PFSK-1 (cell line): Measurements from ENCODE around the gene DNAH11.

Source experiments
- POLR2AphosphoS5 ChIP-seq: IDR thresholded peaks from 2 replicates; pipeline ENCODE4 v1.6.1; 2012; ENCODE audit warnings: low read depth, mild to moderate bottlenecking, control low read depth, low read length, moderate library complexity
- SIN3A ChIP-seq: IDR thresholded peaks from 2 replicates; pipeline ENCODE4 v1.6.1; 2012; ENCODE audit warnings: mild to moderate bottlenecking, low read length, moderate library complexity, borderline replicate concordance; ENCODE audit not compliant: insufficient read depth
- TAF1 ChIP-seq: IDR thresholded peaks from 2 replicates; pipeline ENCODE4 v1.6.1; 2012; ENCODE audit warnings: low read length, control low read depth, borderline replicate concordance; ENCODE audit not compliant: insufficient read depth
- TF ChIP-seq, protein P1 (sequence below), 2 experiments: IDR thresholded peaks; 2 replicates each; pipeline versions ENCODE4 v1.6.1 to v1.8.0; 2011 to 2012; ENCODE audit warnings: low read depth in 2 of 2, low read length in 2 of 2, control low read depth in 1 of 2, inconsistent platforms in 1 of 2, mild to moderate bottlenecking in 1 of 2, moderate library complexity in 1 of 2; ENCODE audit not compliant: insufficient read depth in 1 of 2

DNA sequence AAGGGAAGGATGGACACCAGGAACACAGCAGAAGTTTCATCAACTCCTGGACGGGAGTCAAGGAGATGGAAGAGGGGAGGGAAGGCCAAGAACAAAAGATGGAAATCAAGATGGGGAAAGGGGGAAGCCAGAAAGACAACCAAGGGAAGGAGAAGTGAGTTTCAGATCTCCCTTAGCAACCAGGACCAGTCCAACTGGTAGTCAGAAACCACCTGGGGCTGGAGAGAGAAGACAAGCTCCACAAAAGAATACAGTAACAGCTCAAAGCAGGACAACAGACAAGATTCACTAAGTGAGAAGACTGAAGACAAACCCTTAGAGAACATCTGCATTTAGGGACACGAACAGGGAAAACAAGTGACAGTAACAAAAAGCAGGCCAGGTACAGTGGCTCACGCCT, 372.3 kb downstream of the DNAH11 start:
- no peak for TF ChIP-seq POLR2AphosphoS5
- TF ChIP-seq SIN3A = no peak
- TF ChIP-seq TAF1 = no peak
- TF ChIP-seq, protein P1, sequence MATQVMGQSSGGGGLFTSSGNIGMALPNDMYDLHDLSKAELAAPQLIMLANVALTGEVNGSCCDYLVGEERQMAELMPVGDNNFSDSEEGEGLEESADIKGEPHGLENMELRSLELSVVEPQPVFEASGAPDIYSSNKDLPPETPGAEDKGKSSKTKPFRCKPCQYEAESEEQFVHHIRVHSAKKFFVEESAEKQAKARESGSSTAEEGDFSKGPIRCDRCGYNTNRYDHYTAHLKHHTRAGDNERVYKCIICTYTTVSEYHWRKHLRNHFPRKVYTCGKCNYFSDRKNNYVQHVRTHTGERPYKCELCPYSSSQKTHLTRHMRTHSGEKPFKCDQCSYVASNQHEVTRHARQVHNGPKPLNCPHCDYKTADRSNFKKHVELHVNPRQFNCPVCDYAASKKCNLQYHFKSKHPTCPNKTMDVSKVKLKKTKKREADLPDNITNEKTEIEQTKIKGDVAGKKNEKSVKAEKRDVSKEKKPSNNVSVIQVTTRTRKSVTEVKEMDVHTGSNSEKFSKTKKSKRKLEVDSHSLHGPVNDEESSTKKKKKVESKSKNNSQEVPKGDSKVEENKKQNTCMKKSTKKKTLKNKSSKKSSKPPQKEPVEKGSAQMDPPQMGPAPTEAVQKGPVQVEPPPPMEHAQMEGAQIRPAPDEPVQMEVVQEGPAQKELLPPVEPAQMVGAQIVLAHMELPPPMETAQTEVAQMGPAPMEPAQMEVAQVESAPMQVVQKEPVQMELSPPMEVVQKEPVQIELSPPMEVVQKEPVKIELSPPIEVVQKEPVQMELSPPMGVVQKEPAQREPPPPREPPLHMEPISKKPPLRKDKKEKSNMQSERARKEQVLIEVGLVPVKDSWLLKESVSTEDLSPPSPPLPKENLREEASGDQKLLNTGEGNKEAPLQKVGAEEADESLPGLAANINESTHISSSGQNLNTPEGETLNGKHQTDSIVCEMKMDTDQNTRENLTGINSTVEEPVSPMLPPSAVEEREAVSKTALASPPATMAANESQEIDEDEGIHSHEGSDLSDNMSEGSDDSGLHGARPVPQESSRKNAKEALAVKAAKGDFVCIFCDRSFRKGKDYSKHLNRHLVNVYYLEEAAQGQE (IDR thresholded peaks at IDR 0.05; ENCODE audit: insufficient read depth in 1 of 2, low read depth in 2 of 2, low read length in 2 of 2) = no peak
